IMR-90 (cell line): ENCODE results near the gene PTPRC. TPM values are rescaled to one million over a fixed set of nuclear protein-coding genes. Genes with fewer than 3 reads are reported as not detected.

Experiments used
- ATAC-seq: fragments of 200-7000 bp; cut with Tn5 transposase; 2 replicates; pipeline ENCODE4 v1.9.1; 2020; ENCODE audit warnings: low read depth, mild to moderate bottlenecking, moderate library complexity
- BruUV-seq: library from RNA; stranded (reverse); fragments of 400-500 nt; replicated peaks from 2 replicates; lab custom pipeline; 2021; lab: Mats Ljungman, UMichigan
- CTCF ChIA-PET: fragments of 300-600 bp; formaldehyde crosslinking; extraction: SDS; loops from one replicate; lab custom pipeline; 2021; ENCODE audit warnings: antibody characterized with exemption; lab: Yijun Ruan, JAX
- POLR2A ChIA-PET: fragments of 300-600 bp; sonication (Branson Sonifier 250); formaldehyde crosslinking; loops from one replicate; lab custom pipeline; 2022; ENCODE audit warnings: antibody characterized with exemption; ENCODE audit not compliant: unreplicated experiment; lab: Charles Lee
- DNase-seq: peaks from one replicate; pipeline ENCODE4 v3.0.0; 2013
- H2AFZ ChIP-seq: replicated peaks from 2 replicates; pipeline ENCODE3; 2013; ENCODE audit warnings: low read length, mild to moderate bottlenecking; ENCODE audit not compliant: poor library complexity
- H2AK5ac ChIP-seq: 2 replicates; pipeline ENCODE4 v1.6.1; 2013; ENCODE audit warnings: low read depth, low read length, inconsistent platforms
- H2AK9ac ChIP-seq: replicated peaks from 2 replicates; pipeline ENCODE3; 2013; ENCODE audit warnings: mild to moderate bottlenecking, low read depth, low read length, moderate library complexity; ENCODE audit not compliant: poor library complexity
- H2BK120ac ChIP-seq: 2 replicates; pipeline ENCODE4 v1.6.1; 2013; ENCODE audit warnings: low read depth, low read length, inconsistent platforms
- H2BK15ac ChIP-seq: 3 replicates; pipeline ENCODE4 v1.6.1; 2013; ENCODE audit warnings: low read depth, low read length, inconsistent platforms
- H2BK20ac ChIP-seq: 2 replicates; pipeline ENCODE4 v1.6.1; 2013; ENCODE audit warnings: low read depth, mild to moderate bottlenecking, inconsistent platforms, low read length, moderate library complexity
- H2BK5ac ChIP-seq: 2 replicates; pipeline ENCODE4 v1.6.1; 2013; ENCODE audit warnings: mild to moderate bottlenecking, low read depth, low read length, inconsistent platforms; ENCODE audit not compliant: poor library complexity, severe bottlenecking
- H3K14ac ChIP-seq: replicated peaks from 2 replicates; pipeline ENCODE4 v1.6.1; 2013; ENCODE audit warnings: low read depth, low read length, inconsistent platforms
- H3K18ac ChIP-seq: 2 replicates; pipeline ENCODE4 v1.6.1; 2013; ENCODE audit warnings: low read depth, low read length, control low read depth
- H3K23ac ChIP-seq: 2 replicates; pipeline ENCODE4 v1.6.1; 2013; ENCODE audit warnings: low read depth, low read length, inconsistent platforms
- H3K27ac ChIP-seq: 2 replicates; pipeline ENCODE4 v1.5.1; 2013; ENCODE audit warnings: mild to moderate bottlenecking, control low read depth, low read length; ENCODE audit not compliant: insufficient read depth
- H3K27me3 ChIP-seq: 2 replicates; pipeline ENCODE4 v1.6.1; 2013; ENCODE audit warnings: low read length; ENCODE audit not compliant: control insufficient read depth, insufficient read depth
- H3K36me3 ChIP-seq: 2 replicates; pipeline ENCODE4 v1.6.1; 2013; ENCODE audit warnings: low read length, mixed read lengths; ENCODE audit not compliant: control insufficient read depth, insufficient read depth
- H3K4ac ChIP-seq: 2 replicates; pipeline ENCODE4 v1.6.1; 2013; ENCODE audit warnings: low read depth, low read length, inconsistent platforms
- H3K4me1 ChIP-seq: 2 replicates; pipeline ENCODE4 v1.6.1; 2013; ENCODE audit warnings: low read length, mixed read lengths; ENCODE audit not compliant: control insufficient read depth, insufficient read depth
- H3K4me2 ChIP-seq: 2 replicates; pipeline ENCODE4 v1.6.1; 2013; ENCODE audit warnings: low read depth, mild to moderate bottlenecking, control low read depth, low read length, moderate library complexity
- H3K4me3 ChIP-seq: 2 replicates; pipeline ENCODE4 v1.5.1; 2013; ENCODE audit warnings: low read depth, mild to moderate bottlenecking, control low read depth, low read length, moderate library complexity; ENCODE audit not compliant: insufficient read depth
- H3K56ac ChIP-seq: 2 replicates; pipeline ENCODE4 v1.6.1; 2013; ENCODE audit warnings: low read length, inconsistent platforms; ENCODE audit not compliant: insufficient read depth; ENCODE audit errors: extremely low read depth
- H3K79me1 ChIP-seq, 2 experiments: 2 replicates each; pipeline ENCODE4 v1.6.1; 2013; ENCODE audit warnings: low read length in 2 of 2, inconsistent platforms in 1 of 2, low read depth in 1 of 2
- H3K9ac ChIP-seq: 2 replicates; pipeline ENCODE4 v1.6.1; 2013; ENCODE audit warnings: low read depth, low read length, control low read depth
- H3K9me1 ChIP-seq: 2 replicates; pipeline ENCODE4 v1.6.1; 2013; ENCODE audit warnings: low read length, inconsistent platforms; ENCODE audit not compliant: insufficient read depth
- H3K9me3 ChIP-seq: 2 replicates; pipeline ENCODE4 v1.6.1; 2013; ENCODE audit warnings: low read length; ENCODE audit not compliant: control insufficient read depth, insufficient read depth
- H4K20me1 ChIP-seq: 2 replicates; pipeline ENCODE4 v1.6.1; 2013; ENCODE audit warnings: low read length, inconsistent platforms; ENCODE audit not compliant: insufficient read depth
- H4K5ac ChIP-seq: 2 replicates; pipeline ENCODE4 v1.6.1; 2013; ENCODE audit warnings: mild to moderate bottlenecking, low read depth, low read length, control low read depth
- H4K8ac ChIP-seq, 2 experiments: 2 replicates each; pipeline ENCODE4 v1.6.1; 2013; ENCODE audit warnings: low read depth in 2 of 2, low read length in 2 of 2, control low read depth in 1 of 2, inconsistent platforms in 1 of 2
- H4K91ac ChIP-seq: 2 replicates; pipeline ENCODE4 v1.6.1; 2013; ENCODE audit warnings: low read depth, low read length, inconsistent platforms; ENCODE audit not compliant: insufficient read depth
- CEBPB ChIP-seq: IDR thresholded peaks from 2 replicates; pipeline ENCODE4 v1.6.1; 2012; ENCODE audit warnings: low read depth, low read length, improper control_type of control experiment
- CHD1 ChIP-seq: IDR thresholded peaks from 2 replicates; pipeline ENCODE4 v1.6.1; 2012; ENCODE audit warnings: low read depth, low read length, improper control_type of control experiment
- CTCF ChIP-seq: conservative IDR thresholded peaks from 2 replicates; pipeline ENCODE4 v1.5.1; 2012; ENCODE audit warnings: mild to moderate bottlenecking, low read depth, low read length, improper control_type of control experiment
- MAFK ChIP-seq: IDR thresholded peaks from 2 replicates; pipeline ENCODE4 v1.6.1; 2012; ENCODE audit warnings: low read depth, low read length, improper control_type of control experiment
- MAZ ChIP-seq: IDR thresholded peaks from 2 replicates; pipeline ENCODE4 v1.6.1; 2012; ENCODE audit warnings: low read depth, mild to moderate bottlenecking, low read length, improper control_type of control experiment, moderate library complexity, borderline replicate concordance
- MXI1 ChIP-seq: IDR thresholded peaks from 2 replicates; pipeline ENCODE4 v1.6.1; 2012; ENCODE audit warnings: low read depth, mild to moderate bottlenecking, low read length, moderate library complexity, borderline replicate concordance
- NFE2L2 ChIP-seq: fragments of 150-350 bp; IDR thresholded peaks from 2 replicates; pipeline ENCODE4 v1.6.1; 2016; ENCODE audit warnings: low read depth, mild to moderate bottlenecking, low read length
- RAD21 ChIP-seq: IDR thresholded peaks from 2 replicates; pipeline ENCODE4 v1.6.1; 2012; ENCODE audit warnings: low read length, improper control_type of control experiment
- USF2 ChIP-seq: fragments of 150-350 bp; IDR thresholded peaks from 2 replicates; pipeline ENCODE4 v1.6.1; 2017; ENCODE audit warnings: mild to moderate bottlenecking, antibody characterized with exemption, low read length, low read depth
- WGBS, 2 experiments: methylation state at CpG; one replicate each; pipeline versions ENCODE4 v1.1.5 to v1.1.7; 2013; ENCODE audit warnings: missing lambda C conversion rate in 2 of 2; ENCODE audit not compliant: insufficient read length in 1 of 2; ENCODE audit errors: extremely low coverage in 2 of 2; 5-methylcytosine and 5-hydroxymethylcytosine counted together
- dilution Hi-C: fragments of 300-500 bp; cut with HindIII; formaldehyde crosslinking; loops from one replicate; pipeline ENCODE4 v1.14.3; 2018; ENCODE audit warnings: low sequenced_read_pairs; ENCODE audit not compliant: unreplicated experiment
- in situ Hi-C: fragments of 300-500 bp; cut with MboI; formaldehyde crosslinking; loops from 3 replicates; pipeline ENCODE4 v1.14.3; 2019; ENCODE audit warnings: low sequenced_read_pairs, inconsistent platforms, mixed read lengths
- intact Hi-C: fragments of 100-400 bp; cut with micrococcal nuclease; formaldehyde crosslinking; loops from 2 replicates; pipeline ENCODE4 v1.10.0; 2022
- polyA plus RNA-seq, 3 experiments: library from polyadenylated mRNA; depleted of rRNA; stranded (reverse); fragments of >200 nt; gene quantifications; 2 replicates each; pipeline ENCODE4 v1.2.3, GENCODE V29; 2012; ENCODE audit warnings: low replicate concordance in 1 of 3
- total RNA-seq: library from RNA; depleted of rRNA; stranded (reverse); fragments of >200 nt; gene quantifications from 2 replicates; pipeline ENCODE4 v1.2.3, GENCODE V29; 2012

The PTPRC gene
- total and polyA plus RNA-seq, 2 of the 4 experiments (the other 2 are of a cell fraction), result not detected

- Histone ChIP-seq H4K91ac (no peak overlapping the region), H3K18ac (no peak overlapping the region), H3K23ac (no peak overlapping the region), H3K9me3 (no peaks in the 10 kb centered on the region), H4K8ac (no peak overlapping the region), H3K14ac (no peak overlapping the region), H3K4me1 (peaks cover 11% of the 10 kb centered on the region), H3K4me3 (no peak overlapping the region), H4K20me1 (no peaks in the 10 kb centered on the region), H3K27ac (no peak overlapping the region), H3K79me1 (no peaks in the 10 kb centered on the region), H3K9ac (no peak overlapping the region), H3K4me2 (no peak overlapping the region), H2BK20ac (no peak overlapping the region), H3K4ac (no peak overlapping the region), H4K5ac (no peak overlapping the region), H2AK9ac (no peak overlapping the region), H3K56ac (no peak overlapping the region), H2BK120ac (no peak overlapping the region), H3K27me3 (no peaks in the 10 kb centered on the region), H2BK15ac (0 out of 3 replicates have a peak overlapping the region, but pooled peaks have one; percentile 28), H3K36me3 (no peaks in the 10 kb centered on the region), H2AK5ac (no peak overlapping the region), H2BK5ac (no peak overlapping the region), H2AFZ (no peak overlapping the region), H3K9me1 (no peaks in the 10 kb centered on the region; the same call in 1 of the 2 replicates)
- POLR2A ChIA-PET, result no interaction called here
- no TSS peak for BruUV-seq
- intact Hi-C loops (loop anchor here (5.0 to 10.0 kb wide), 5 partner anchors 164 to 1741 kb away; no protein-coding TSS in a partner anchor), dilution Hi-C loops (no loop called here), in situ Hi-C loops (loop anchor here (25.0 kb wide), 2 partner anchors 689 to 1739 kb away; no protein-coding TSS in a partner anchor)
- DNase-seq (no peak), ATAC-seq (no peak)
- no CpG with 5 or more reads among the region's 3 CpGs for WGBS, 2 experiments
- CTCF ChIA-PET, result no interaction called here
- TF ChIP-seq MXI1 (no peak), MAFK (no peak), CEBPB (no peak), CHD1 (no peak), USF2 (no peak), MAZ (no peak), NFE2L2 (no peak), RAD21 (no peak), CTCF (no peak)
Observed at GRCh38 chr1:198773523-198773922, 134.7 kb downstream of the PTPRC start.
